H1 (cell line): Measurements from ENCODE around the gene TRIM28. TPM values are rescaled to one million over a fixed set of nuclear protein-coding genes. Genes with fewer than 3 reads are reported as not detected.
A peak's percentile ranks its signal among the peaks of the same experiment; 100 is the strongest.

ENCODE experiments used
- ASH2L ChIP-seq: fragments of 200-600, 300-600 bp; sonication (generic); IDR thresholded peaks from one replicate; pipeline ENCODE4 v1.7.1; 2017; ENCODE audit warnings: low read length
- ATF2 ChIP-seq: IDR thresholded peaks from 2 replicates; pipeline ENCODE4 v1.6.1; 2012; ENCODE audit warnings: low read length, inconsistent platforms
- BCL11A ChIP-seq, 2 experiments: IDR thresholded peaks; one replicate each; pipeline ENCODE4 v1.6.1; 2011; ENCODE audit warnings: low read depth in 2 of 2, low read length in 2 of 2, mild to moderate bottlenecking in 2 of 2
- BRCA1 ChIP-seq: IDR thresholded peaks from 2 replicates; pipeline ENCODE4 v1.6.1; 2012; ENCODE audit warnings: low read depth, low read length, improper control_type of control experiment
- CBX5 ChIP-seq: fragments of 300-800, 300-1000 bp; sonication (generic); IDR thresholded peaks from 2 replicates; pipeline ENCODE4 v1.7.1; 2016; ENCODE audit warnings: antibody characterized with exemption, low read length, low read depth
- CEBPB ChIP-seq: IDR thresholded peaks from 2 replicates; pipeline ENCODE4 v1.6.1; 2012; ENCODE audit warnings: low read depth, low read length
- CHD1 ChIP-seq: IDR thresholded peaks from 2 replicates; pipeline ENCODE4 v1.6.1; 2012; ENCODE audit warnings: low read depth, low read length, improper control_type of control experiment
- CREB1 ChIP-seq: IDR thresholded peaks from 2 replicates; pipeline ENCODE4 v1.6.1; 2012; ENCODE audit warnings: inconsistent platforms
- CTCF ChIP-seq, 3 experiments: IDR thresholded peaks; 1 replicate in 2 of 3; 2 replicates in 1 of 3; pipeline versions ENCODE4 v1.5.1 to v1.6.1; 2011; ENCODE audit warnings: low read length in 3 of 3, mild to moderate bottlenecking in 3 of 3, inconsistent platforms in 2 of 3, low read depth in 1 of 3, moderate library complexity in 1 of 3; ENCODE audit not compliant: insufficient read depth in 1 of 3; ENCODE audit errors: control extremely low read depth in 1 of 3
- EZH2 ChIP-seq: fragments of 200-600 bp; sonication (generic); IDR thresholded peaks from 2 replicates; pipeline ENCODE4 v1.7.1; 2012; ENCODE audit warnings: low read depth, mild to moderate bottlenecking, moderate library complexity, low read length, inconsistent platforms; ENCODE audit not compliant: severe bottlenecking
- FOSL1 ChIP-seq: IDR thresholded peaks from 2 replicates; pipeline ENCODE4 v1.6.1; 2011; ENCODE audit warnings: mild to moderate bottlenecking, low read depth, low read length, moderate library complexity; ENCODE audit not compliant: insufficient read depth
- HDAC6 ChIP-seq: IDR thresholded peaks from one replicate; pipeline ENCODE4 v1.7.1; 2012; ENCODE audit warnings: low read depth, mild to moderate bottlenecking, inconsistent platforms, low read length, moderate library complexity
- JUN ChIP-seq: IDR thresholded peaks from 2 replicates; pipeline ENCODE4 v1.6.1; 2011; ENCODE audit warnings: low read depth, mild to moderate bottlenecking, improper control_type of control experiment, low read length
- JUND ChIP-seq: IDR thresholded peaks from 2 replicates; pipeline ENCODE4 v1.6.1; 2011; ENCODE audit warnings: mild to moderate bottlenecking, improper control_type of control experiment, low read length
- POLR2A ChIP-seq, 2 experiments: IDR thresholded peaks; 1 replicate in 1 of 2; 2 replicates in 1 of 2; pipeline ENCODE4 v1.6.1; 2011; ENCODE audit warnings: low read depth in 2 of 2, low read length in 2 of 2, mild to moderate bottlenecking in 2 of 2; ENCODE audit errors: control extremely low read depth in 1 of 2
- RNF2 ChIP-seq: fragments of 200-900, 300-1000 bp; sonication (generic); IDR thresholded peaks from 2 replicates; pipeline ENCODE4 v1.7.1; 2016; ENCODE audit warnings: borderline replicate concordance, low read depth, mild to moderate bottlenecking, antibody characterized with exemption, low read length; ENCODE audit not compliant: poor library complexity, severe bottlenecking; ENCODE audit errors: missing control alignments
- SIRT6 ChIP-seq: IDR thresholded peaks from one replicate; pipeline ENCODE4 v1.7.1; 2012; ENCODE audit warnings: low read length, inconsistent platforms
- SIX5 ChIP-seq: IDR thresholded peaks from 2 replicates; pipeline ENCODE4 v1.6.1; 2011; ENCODE audit warnings: mild to moderate bottlenecking, low read depth, low read length
- TAF1 ChIP-seq: IDR thresholded peaks from 2 replicates; pipeline ENCODE4 v1.6.1; 2011; ENCODE audit warnings: mild to moderate bottlenecking, low read depth, low read length
- polyA plus RNA-seq, 7 experiments: library from polyadenylated mRNA; depleted of rRNA in 3 of 7; stranded (reverse) in 5 of 7; unstranded in 2 of 7; fragments of >200 nt in 5 of 7; fragments of 200-250 nt in 2 of 7; gene quantifications; 1 replicate in 5 of 7; 2 replicates in 1 of 7; 4 replicates in 1 of 7; pipeline versions ENCODE4 v1.2.1 to v1.2.3, GENCODE V29; 2011 to 2013; ENCODE audit warnings: missing spikeins in 2 of 7, mixed read lengths in 2 of 7
- total RNA-seq: library from RNA; stranded (reverse); fragmentation: NEBNext Ultra II Directional; extraction: Animal tissue kit (Norgen Biotek cat#: 25700); gene quantifications from 2 replicates; pipeline ENCODE4 v1.2.1, GENCODE V29; 2021

The TRIM28 gene
- total and polyA plus RNA-seq, 2 of the 8 experiments (the other 6 are each of a cell fraction or from before 2014, with no cell fraction given), result 1,433 to 1,442 TPM

GRCh38 chr19:58545286-58546018 lies 1.6 kb downstream of the TRIM28 start (continued):
- TF ChIP-seq CTCF (IDR thresholded peaks at IDR 0.05; ENCODE audit: control extremely low read depth in 1 of 3, insufficient read depth in 1 of 3, low read depth in 1 of 3, low read length in 3 of 3), result no peak
- no peak for TF ChIP-seq CBX5
- no peak for TF ChIP-seq BCL11A (IDR thresholded peaks at IDR 0.05; ENCODE audit: low read depth in 2 of 2, low read length in 2 of 2)
- TF ChIP-seq BRCA1, result no peak
- TF ChIP-seq EZH2, result no peak
- no peak for TF ChIP-seq TAF1
- TF ChIP-seq JUND, result no peak
- no peak for TF ChIP-seq JUN
- TF ChIP-seq ATF2, result 0 out of 2 replicates have a peak, but pooled peaks have one; percentile 11
- TF ChIP-seq ASH2L, result peak; percentile 48
- TF ChIP-seq CREB1, result no peak
- peak in 1 of 2 experiments; percentile 29; a peak in 2 of 3 replicates for TF ChIP-seq POLR2A (IDR thresholded peaks at IDR 0.05; ENCODE audit: control extremely low read depth in 1 of 2, low read depth in 2 of 2, low read length in 2 of 2)
- TF ChIP-seq HDAC6, result no peak
- no peak for TF ChIP-seq SIX5
- no peak for TF ChIP-seq RNF2
- TF ChIP-seq CEBPB, result no peak
- TF ChIP-seq CHD1, result no peak
- TF ChIP-seq FOSL1, result no peak
- TF ChIP-seq SIRT6, result no peak
- TF ChIP-seq, all 59 proteins: peak for 5
